ENCODE data around the gene DIAPH1.

The DIAPH1 gene

GRCh38 chr5:141573489-141574121, 45.2 kb downstream of the DIAPH1 start:
- no peak for TF ChIP-seq EZH2phosphoT487 (IDR thresholded peaks at IDR 0.05; ENCODE audit: low read depth)
- no peak for TF ChIP-seq CTCF (IDR thresholded peaks at IDR 0.05; ENCODE audit: low read depth, low read length)
- H4K20me1 ChIP-seq (ENCODE audit: insufficient read depth, low read length): no peaks in the 10 kb centered on the region
- H3K27ac ChIP-seq (ENCODE audit: low read length): peak overlapping the region; percentile 58
- no peak overlapping the region for H2AFZ ChIP-seq (ENCODE audit: low read depth, low read length)
- H3K79me2 ChIP-seq (ENCODE audit: low read length): no peaks in the 10 kb centered on the region
- H3K4me3 ChIP-seq (ENCODE audit: low read length): no peak overlapping the region
- no peak overlapping the region for H3K9ac ChIP-seq (ENCODE audit: low read length)
- H3K27me3 ChIP-seq (ENCODE audit: low read depth, low read length): no peaks in the 10 kb centered on the region
- H3K9me3 ChIP-seq (ENCODE audit: insufficient read depth, low read length): no peaks in the 10 kb centered on the region
- peaks cover 25% of the 10 kb centered on the region for H3K36me3 ChIP-seq (replicated peaks; ENCODE audit: low read depth, low read length)
- H3K4me1 ChIP-seq (ENCODE audit: low read length): peaks cover 29% of the 10 kb centered on the region
- H3K4me2 ChIP-seq (ENCODE audit: low read length): peak overlapping the region; percentile 38

GRCh38 chr5:141570655-141571054, 48.1 kb downstream of the DIAPH1 start:
- Histone ChIP-seq H2AFZ (ENCODE audit: low read depth, low read length) (no peak overlapping the region), H3K27ac (ENCODE audit: low read length) (peak overlapping the region; percentile 70), H3K9me3 (ENCODE audit: insufficient read depth, low read length) (no peaks in the 10 kb centered on the region), H3K36me3 (replicated peaks; ENCODE audit: low read depth, low read length) (peaks cover 11% of the 10 kb centered on the region), H4K20me1 (ENCODE audit: insufficient read depth, low read length) (no peaks in the 10 kb centered on the region), H3K4me3 (ENCODE audit: low read length) (no peak overlapping the region), H3K9ac (ENCODE audit: low read length) (no peak overlapping the region), H3K4me2 (ENCODE audit: low read length) (peak overlapping the region; percentile 48), H3K79me2 (ENCODE audit: low read length) (no peaks in the 10 kb centered on the region), H3K4me1 (ENCODE audit: low read length) (peaks cover 29% of the 10 kb centered on the region), H3K27me3 (ENCODE audit: low read depth, low read length) (no peaks in the 10 kb centered on the region)
- TF ChIP-seq EZH2phosphoT487 (IDR thresholded peaks at IDR 0.05; ENCODE audit: low read depth) (no peak), CTCF (IDR thresholded peaks at IDR 0.05; ENCODE audit: low read depth, low read length) (no peak)

GRCh38 chr5:141567513-141568117, 51.2 kb downstream of the DIAPH1 start:
- no peak for TF ChIP-seq EZH2phosphoT487 (IDR thresholded peaks at IDR 0.05; ENCODE audit: low read depth)
- peak; percentile 79 for TF ChIP-seq CTCF (IDR thresholded peaks at IDR 0.05; ENCODE audit: low read depth, low read length)
- H3K36me3 ChIP-seq (replicated peaks; ENCODE audit: low read depth, low read length): peaks cover 3% of the 10 kb centered on the region
- no peak overlapping the region for H2AFZ ChIP-seq (ENCODE audit: low read depth, low read length)
- no peaks in the 10 kb centered on the region for H3K79me2 ChIP-seq (ENCODE audit: low read length)
- peaks cover 20% of the 10 kb centered on the region for H3K4me1 ChIP-seq (ENCODE audit: low read length)
- H3K27me3 ChIP-seq (ENCODE audit: low read depth, low read length): no peaks in the 10 kb centered on the region
- H3K4me3 ChIP-seq (ENCODE audit: low read length): no peak overlapping the region
- H3K9ac ChIP-seq (ENCODE audit: low read length): no peak overlapping the region
- no peak overlapping the region for H3K4me2 ChIP-seq (ENCODE audit: low read length)
- H3K27ac ChIP-seq (ENCODE audit: low read length): no peak overlapping the region
- H4K20me1 ChIP-seq (ENCODE audit: insufficient read depth, low read length): no peaks in the 10 kb centered on the region
- no peaks in the 10 kb centered on the region for H3K9me3 ChIP-seq (ENCODE audit: insufficient read depth, low read length)

- Histone ChIP-seq H3K4me1 (ENCODE audit: low read length) (peaks cover 16% of the 10 kb centered on the region), H3K36me3 (replicated peaks; ENCODE audit: low read depth, low read length) (peaks cover 6% of the 10 kb centered on the region), H3K79me2 (ENCODE audit: low read length) (no peaks in the 10 kb centered on the region), H3K9ac (ENCODE audit: low read length) (no peak overlapping the region), H2AFZ (ENCODE audit: low read depth, low read length) (no peak overlapping the region), H3K27ac (ENCODE audit: low read length) (no peak overlapping the region), H4K20me1 (ENCODE audit: insufficient read depth, low read length) (no peaks in the 10 kb centered on the region), H3K4me2 (ENCODE audit: low read length) (no peak overlapping the region), H3K27me3 (ENCODE audit: low read depth, low read length) (no peaks in the 10 kb centered on the region), H3K9me3 (ENCODE audit: insufficient read depth, low read length) (no peaks in the 10 kb centered on the region), H3K4me3 (ENCODE audit: low read length) (no peak overlapping the region)
- TF ChIP-seq EZH2phosphoT487 (IDR thresholded peaks at IDR 0.05; ENCODE audit: low read depth): no peak
- TF ChIP-seq CTCF (IDR thresholded peaks at IDR 0.05; ENCODE audit: low read depth, low read length): no peak
These were observed 52.8 kb downstream of the DIAPH1 start for GRCh38 chr5:141565826-141566570.

Measured in OCI-LY3 (cell line).